Measurements from ENCODE around the gene SAV1. TPM values are rescaled to one million over a fixed set of nuclear protein-coding genes. Genes with fewer than 3 reads are reported as not detected.

Gene SAV1
- total and polyA plus RNA-seq, 2 of the 4 experiments (the other 2 are of a cell fraction), result 17.0 to 18.8 TPM

DNA sequence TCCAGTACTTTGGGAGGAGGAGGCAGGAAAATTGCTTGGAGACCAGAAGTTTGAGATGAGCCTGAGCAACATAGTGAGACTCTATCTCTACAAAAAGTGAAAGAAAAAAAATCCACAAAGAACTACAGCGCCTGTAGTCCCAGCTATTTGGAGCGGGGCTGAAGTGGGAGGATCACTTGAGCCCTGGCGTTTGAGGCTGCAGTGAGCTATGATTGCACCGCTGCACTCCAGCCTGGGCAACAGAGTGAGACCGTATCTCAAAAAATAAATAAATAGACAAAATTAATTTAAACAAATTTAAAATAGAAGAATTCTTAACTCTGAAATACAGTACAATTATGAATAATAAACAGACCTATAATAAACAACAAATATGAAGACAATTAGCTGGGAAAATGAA, 67.3 kb downstream of the SAV1 start:
- peak overlapping the region; percentile 89; the same call in 1 of the 2 replicates for H3K14ac ChIP-seq (replicated peaks; ENCODE audit: low read depth, low read length)
- WGBS, 2 experiments (ENCODE audit: extremely low coverage in 2 of 2, insufficient read length in 1 of 2), result no CpG with 5 or more reads among the region's 5 CpGs
- H4K8ac ChIP-seq (ENCODE audit: low read depth in 2 of 2, low read length in 2 of 2), result peak overlapping the region in 1 of 2 experiments; percentile 87; a peak in 2 of 4 replicates
- H2BK15ac ChIP-seq (ENCODE audit: low read depth, low read length), result no peak overlapping the region
- no peak overlapping the region for H4K91ac ChIP-seq (ENCODE audit: insufficient read depth, low read depth, low read length)
- POLR2A ChIA-PET (ENCODE audit: unreplicated experiment), result interaction anchor here (0.7 kb wide), 1 partner anchor 128 kb away, joined by 6 read pairs; no protein-coding TSS in a partner anchor
- in situ Hi-C loops (cut with MboI; ENCODE audit: low sequenced_read_pairs), result no loop called here
- H3K9me1 ChIP-seq (ENCODE audit: insufficient read depth, low read length), result no peaks in the 10 kb centered on the region
- no peak overlapping the region for H2AFZ ChIP-seq (replicated peaks; ENCODE audit: low read length, poor library complexity)
- H3K4me3 ChIP-seq (ENCODE audit: insufficient read depth, low read depth, low read length), result no peak overlapping the region
- H3K79me1 ChIP-seq (ENCODE audit: low read depth in 1 of 2, low read length in 2 of 2), result no peaks in the 10 kb centered on the region
- peak overlapping the region; percentile 81 for H2BK5ac ChIP-seq (ENCODE audit: low read depth, low read length, poor library complexity, severe bottlenecking)
- H4K20me1 ChIP-seq (ENCODE audit: insufficient read depth, low read length), result no peaks in the 10 kb centered on the region
- intact Hi-C loops (cut with micrococcal nuclease), result loop anchor here (1.0 to 2.0 kb wide), 2 partner anchors 172 to 260 kb away; no protein-coding TSS in a partner anchor
- H2AK9ac ChIP-seq (replicated peaks; ENCODE audit: low read depth, low read length, poor library complexity), result no peak overlapping the region
- H3K23ac ChIP-seq (ENCODE audit: low read depth, low read length), result 0 out of 2 replicates have a peak overlapping the region, but pooled peaks have one; percentile 62
- dilution Hi-C loops (cut with HindIII; ENCODE audit: low sequenced_read_pairs, unreplicated experiment), result no loop called here
- H3K27me3 ChIP-seq (ENCODE audit: control insufficient read depth, insufficient read depth, low read length), result no peaks in the 10 kb centered on the region
- peaks cover 1% of the 10 kb centered on the region; the same call in 1 of the 2 replicates for H3K4me1 ChIP-seq (ENCODE audit: control insufficient read depth, insufficient read depth, low read length)
- no peak overlapping the region for H2AK5ac ChIP-seq (ENCODE audit: low read depth, low read length)
- peak overlapping the region; percentile 84; the same call in 1 of the 2 replicates for H2BK20ac ChIP-seq (ENCODE audit: low read depth, low read length)
- no peak overlapping the region for H3K27ac ChIP-seq (ENCODE audit: insufficient read depth, low read length)
- no peaks in the 10 kb centered on the region for H3K9me3 ChIP-seq (ENCODE audit: control insufficient read depth, insufficient read depth, low read length)
- no TSS peak for BruUV-seq (replicated peaks)
- ATAC-seq (ENCODE audit: low read depth) (no peak), DNase-seq (no peak)
- no peak overlapping the region for H3K56ac ChIP-seq (ENCODE audit: extremely low read depth, insufficient read depth, low read length)
- H3K36me3 ChIP-seq (ENCODE audit: control insufficient read depth, insufficient read depth, low read length), result no peaks in the 10 kb centered on the region
- H4K5ac ChIP-seq (ENCODE audit: low read depth, low read length), result peak overlapping the region; percentile 64; the same call in 1 of the 2 replicates
- peak overlapping the region; percentile 90 for H3K18ac ChIP-seq (ENCODE audit: low read depth, low read length)
- peak overlapping the region; percentile 88; the same call in 1 of the 2 replicates for H3K4ac ChIP-seq (ENCODE audit: low read depth, low read length)
- H3K9ac ChIP-seq (ENCODE audit: low read depth, low read length), result no peak overlapping the region
- no peak for TF ChIP-seq CHD1 (IDR thresholded peaks at IDR 0.05; ENCODE audit: low read depth, low read length)
- no peak for TF ChIP-seq BHLHE40 (IDR thresholded peaks at IDR 0.05; ENCODE audit: low read depth, low read length)
- no peak for TF ChIP-seq RCOR1 (IDR thresholded peaks at IDR 0.05; ENCODE audit: insufficient replicate concordance, low read length)
- no peak for TF ChIP-seq FOS (IDR thresholded peaks at IDR 0.05; ENCODE audit: low read depth, low read length)
- no peak for TF ChIP-seq MAFK (IDR thresholded peaks at IDR 0.05; ENCODE audit: low read depth, low read length)
- TF ChIP-seq, protein P1, sequence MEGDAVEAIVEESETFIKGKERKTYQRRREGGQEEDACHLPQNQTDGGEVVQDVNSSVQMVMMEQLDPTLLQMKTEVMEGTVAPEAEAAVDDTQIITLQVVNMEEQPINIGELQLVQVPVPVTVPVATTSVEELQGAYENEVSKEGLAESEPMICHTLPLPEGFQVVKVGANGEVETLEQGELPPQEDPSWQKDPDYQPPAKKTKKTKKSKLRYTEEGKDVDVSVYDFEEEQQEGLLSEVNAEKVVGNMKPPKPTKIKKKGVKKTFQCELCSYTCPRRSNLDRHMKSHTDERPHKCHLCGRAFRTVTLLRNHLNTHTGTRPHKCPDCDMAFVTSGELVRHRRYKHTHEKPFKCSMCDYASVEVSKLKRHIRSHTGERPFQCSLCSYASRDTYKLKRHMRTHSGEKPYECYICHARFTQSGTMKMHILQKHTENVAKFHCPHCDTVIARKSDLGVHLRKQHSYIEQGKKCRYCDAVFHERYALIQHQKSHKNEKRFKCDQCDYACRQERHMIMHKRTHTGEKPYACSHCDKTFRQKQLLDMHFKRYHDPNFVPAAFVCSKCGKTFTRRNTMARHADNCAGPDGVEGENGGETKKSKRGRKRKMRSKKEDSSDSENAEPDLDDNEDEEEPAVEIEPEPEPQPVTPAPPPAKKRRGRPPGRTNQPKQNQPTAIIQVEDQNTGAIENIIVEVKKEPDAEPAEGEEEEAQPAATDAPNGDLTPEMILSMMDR (conservative IDR thresholded peaks at IDR 0.05; ENCODE audit: low read depth, low read length), result no peak
- TF ChIP-seq RAD21 (IDR thresholded peaks at IDR 0.05; ENCODE audit: low read length), result no peak
- TF ChIP-seq MAZ (IDR thresholded peaks at IDR 0.05; ENCODE audit: borderline replicate concordance, low read depth, low read length), result no peak
- TF ChIP-seq, protein P2, sequence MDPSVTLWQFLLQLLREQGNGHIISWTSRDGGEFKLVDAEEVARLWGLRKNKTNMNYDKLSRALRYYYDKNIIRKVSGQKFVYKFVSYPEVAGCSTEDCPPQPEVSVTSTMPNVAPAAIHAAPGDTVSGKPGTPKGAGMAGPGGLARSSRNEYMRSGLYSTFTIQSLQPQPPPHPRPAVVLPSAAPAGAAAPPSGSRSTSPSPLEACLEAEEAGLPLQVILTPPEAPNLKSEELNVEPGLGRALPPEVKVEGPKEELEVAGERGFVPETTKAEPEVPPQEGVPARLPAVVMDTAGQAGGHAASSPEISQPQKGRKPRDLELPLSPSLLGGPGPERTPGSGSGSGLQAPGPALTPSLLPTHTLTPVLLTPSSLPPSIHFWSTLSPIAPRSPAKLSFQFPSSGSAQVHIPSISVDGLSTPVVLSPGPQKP (IDR thresholded peaks at IDR 0.05; ENCODE audit: borderline replicate concordance, low read depth, low read length), result no peak
- no peak for TF ChIP-seq CEBPB (IDR thresholded peaks at IDR 0.05; ENCODE audit: low read depth, low read length)
- TF ChIP-seq, protein P3, sequence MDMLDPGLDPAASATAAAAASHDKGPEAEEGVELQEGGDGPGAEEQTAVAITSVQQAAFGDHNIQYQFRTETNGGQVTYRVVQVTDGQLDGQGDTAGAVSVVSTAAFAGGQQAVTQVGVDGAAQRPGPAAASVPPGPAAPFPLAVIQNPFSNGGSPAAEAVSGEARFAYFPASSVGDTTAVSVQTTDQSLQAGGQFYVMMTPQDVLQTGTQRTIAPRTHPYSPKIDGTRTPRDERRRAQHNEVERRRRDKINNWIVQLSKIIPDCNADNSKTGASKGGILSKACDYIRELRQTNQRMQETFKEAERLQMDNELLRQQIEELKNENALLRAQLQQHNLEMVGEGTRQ (IDR thresholded peaks at IDR 0.05; ENCODE audit: low read depth, low read length), result no peak
- H3K4me2 ChIP-seq (ENCODE audit: low read depth, low read length), result no peak overlapping the region
- CTCF ChIA-PET, result interaction anchor here (0.6 to 2.0 kb wide), 10 partner anchors 10 to 638 kb away, joined by 3 to 14 read pairs (median 4); no protein-coding TSS in a partner anchor
- peak overlapping the region; percentile 90 for H2BK120ac ChIP-seq (ENCODE audit: low read depth, low read length)
